WTC11 (cell line): Measurements from ENCODE around the gene LRRC10. TPM values are rescaled to one million over a fixed set of nuclear protein-coding genes. Genes with fewer than 3 reads are reported as not detected.

Experiments
- ATAC-seq: fragments of 200-7000 bp; cut with Tn5 transposase; 2 replicates; pipeline ENCODE4 v1.10.0; 2021; ENCODE audit warnings: mild to moderate bottlenecking, moderate library complexity
- CTCF ChIA-PET: fragments of 300-600 bp; sonication (Branson Sonifier 250); formaldehyde crosslinking; loops from one replicate; lab custom pipeline; 2021; ENCODE audit warnings: antibody characterized with exemption; lab: Charles Lee
- POLR2A ChIA-PET: fragments of 350-600 bp; sonication (Branson Sonifier 250); formaldehyde crosslinking; loops from one replicate; lab custom pipeline; 2021; ENCODE audit warnings: antibody characterized with exemption; lab: Charles Lee
- DNase-seq: peaks from one replicate; pipeline ENCODE4 v3.0.0; 2021; ENCODE audit warnings: low spot score
- H3K27ac Mint-ChIP-seq: 2 replicates; pipeline ENCODE4 v1.8.0; 2021; ENCODE audit warnings: mixed read lengths
- H3K27me3 Mint-ChIP-seq: 2 replicates; pipeline ENCODE4 v1.8.0; 2021; ENCODE audit warnings: low read depth, mild to moderate bottlenecking, moderate library complexity, mixed read lengths
- H3K36me3 Mint-ChIP-seq: 2 replicates; pipeline ENCODE4 v1.8.0; 2021; ENCODE audit warnings: mixed read lengths
- H3K4me1 Mint-ChIP-seq: 2 replicates; pipeline ENCODE4 v1.8.0; 2022; ENCODE audit warnings: mixed read lengths
- H3K4me3 Mint-ChIP-seq: 2 replicates; pipeline ENCODE4 v1.8.0; 2021; ENCODE audit warnings: mild to moderate bottlenecking, moderate library complexity, mixed read lengths
- H3K9me3 Mint-ChIP-seq: 2 replicates; pipeline ENCODE4 v1.8.0; 2021; ENCODE audit warnings: mixed read lengths
- ATF1 ChIP-seq: sonication (generic); formaldehyde crosslinking; IDR thresholded peaks from 2 replicates; pipeline ENCODE4 v1.8.1; 2023; ENCODE audit warnings: mild to moderate bottlenecking, moderate library complexity, missing genetic modification reagents
- ATF2 ChIP-seq: sonication (generic); formaldehyde crosslinking; IDR thresholded peaks from 2 replicates; pipeline ENCODE4 v1.8.1; 2022; ENCODE audit warnings: low read depth, missing genetic modification reagents, borderline replicate concordance
- E2F1 ChIP-seq: sonication (generic); formaldehyde crosslinking; IDR thresholded peaks from 2 replicates; pipeline ENCODE4 v1.8.0; 2022; ENCODE audit warnings: mild to moderate bottlenecking, missing genetic modification reagents
- E2F5 ChIP-seq: sonication (generic); formaldehyde crosslinking; IDR thresholded peaks from 2 replicates; pipeline ENCODE4 v1.8.1; 2022; ENCODE audit warnings: mild to moderate bottlenecking, moderate library complexity, missing genetic modification reagents
- FOXJ3 ChIP-seq: sonication (generic); formaldehyde crosslinking; IDR thresholded peaks from 2 replicates; pipeline ENCODE4 v1.9.0; 2021; ENCODE audit warnings: missing genetic modification reagents, mild to moderate bottlenecking, borderline replicate concordance
- GTF2I ChIP-seq: fragments of 250-450 bp; sonication (Bioruptor Pico); conservative IDR thresholded peaks from 2 replicates; pipeline ENCODE4 v1.4.0; 2021; ENCODE audit warnings: mild to moderate bottlenecking
- MAX ChIP-seq: sonication (generic); formaldehyde crosslinking; IDR thresholded peaks from 2 replicates; pipeline ENCODE4 v1.8.0; 2022; ENCODE audit warnings: mild to moderate bottlenecking, missing genetic modification reagents
- NR2C2 ChIP-seq: sonication (generic); formaldehyde crosslinking; IDR thresholded peaks from 2 replicates; pipeline ENCODE4 v1.8.0; 2022; ENCODE audit warnings: mild to moderate bottlenecking, missing genetic modification reagents
- PRDM15 ChIP-seq: sonication (generic); formaldehyde crosslinking; IDR thresholded peaks from 2 replicates; pipeline ENCODE4 v1.8.0; 2022; ENCODE audit warnings: missing genetic modification reagents
- TEAD1 ChIP-seq: sonication (generic); formaldehyde crosslinking; IDR thresholded peaks from 2 replicates; pipeline ENCODE4 v1.8.0; 2022; ENCODE audit warnings: mild to moderate bottlenecking, missing genetic modification reagents
- ZMAT4 ChIP-seq: fragments of 250-450 bp; sonication (Bioruptor Pico); IDR thresholded peaks from 2 replicates; pipeline ENCODE4 v1.9.0; 2021; ENCODE audit warnings: mild to moderate bottlenecking
- ZNF219 ChIP-seq: sonication (generic); formaldehyde crosslinking; IDR thresholded peaks from 2 replicates; pipeline ENCODE4 v1.8.0; 2023; ENCODE audit warnings: missing genetic modification reagents, mild to moderate bottlenecking, borderline replicate concordance
- ZNF532 ChIP-seq: fragments of 250-450 bp; sonication (Bioruptor Pico); IDR thresholded peaks from 2 replicates; pipeline ENCODE4 v1.9.0; 2021; ENCODE audit warnings: mild to moderate bottlenecking, borderline replicate concordance
- total RNA-seq: library from RNA; stranded (reverse); gene quantifications from 3 replicates; pipeline ENCODE4 v1.2.3, GENCODE V29; 2021

LRRC10 gene
- total RNA-seq, 1 experiment from 2014 or later, result not detected

- TF ChIP-seq E2F1 (CRISPR knock-in tag), result no peak
- TF ChIP-seq FOXJ3 (CRISPR knock-in tag), result no peak
- no peak for TF ChIP-seq TEAD1 (CRISPR knock-in tag)
Observed at GRCh38 chr12:69657376-69658137, 46.9 kb upstream of the LRRC10 start (continued).

- POLR2A ChIA-PET, result no interaction called here
- no peak overlapping the region for H3K4me3 Mint-ChIP-seq
Observed at GRCh38 chr12:69655616-69656340, 45.1 kb upstream of the LRRC10 start.

GRCh38 chr12:69653703-69654102 is 43.0 kb upstream of the LRRC10 start:
- Mint-ChIP-seq H3K9me3 (no peaks in the 10 kb centered on the region), H3K27ac (no peak overlapping the region), H3K36me3 (no peaks in the 10 kb centered on the region), H3K4me3 (no peak overlapping the region), H3K4me1 (no peaks in the 10 kb centered on the region), H3K27me3 (no peaks in the 10 kb centered on the region; the same call in 1 of the 2 replicates)
- CTCF ChIA-PET, result interaction anchor here (1.2 to 3.0 kb wide), 2 partner anchors 14 to 83 kb away, joined by 3 to 15 read pairs; no protein-coding TSS in a partner anchor
- no peak for ATAC-seq
- TF ChIP-seq ATF2 (CRISPR knock-in tag) (no peak), MAX (CRISPR knock-in tag) (no peak), GTF2I (CRISPR knock-in tag) (no peak), PRDM15 (CRISPR knock-in tag) (no peak), ZNF532 (CRISPR knock-in tag) (no peak), E2F5 (CRISPR knock-in tag) (no peak), ATF1 (CRISPR knock-in tag) (no peak)
- POLR2A ChIA-PET, result no interaction called here
- DNase-seq, result no peak

More at GRCh38 chr12:69655616-69656340, 45.1 kb upstream of the LRRC10 start:
- no peaks in the 10 kb centered on the region for H3K4me1 Mint-ChIP-seq
- no peak for TF ChIP-seq MAX (CRISPR knock-in tag)
- TF ChIP-seq NR2C2 (CRISPR knock-in tag), result no peak
- no peak for TF ChIP-seq ZMAT4 (CRISPR knock-in tag)
- TF ChIP-seq ZNF219, result no peak
- TF ChIP-seq TEAD1 (CRISPR knock-in tag), result no peak
- TF ChIP-seq, all 79 proteins: peak for 0
- CTCF ChIA-PET, result no interaction called here
- Mint-ChIP-seq H3K27me3 (no peaks in the 10 kb centered on the region), H3K27ac (no peak overlapping the region), H3K9me3 (no peaks in the 10 kb centered on the region), H3K36me3 (no peaks in the 10 kb centered on the region)
- DNase-seq (no peak), ATAC-seq (no peak)
